DND-41 (cell line): ENCODE measurements around the gene IL1R2.

Experiments used
- ATAC-seq: fragments of 200-7000 bp; cut with Tn5 transposase; 3 replicates; pipeline ENCODE4 v1.9.1; 2021; ENCODE audit warnings: low read depth; ENCODE audit not compliant: insufficient read depth
- DNase-seq: peaks from one replicate; pipeline ENCODE4 v3.0.0-alpha.2; 2020
- H2AFZ ChIP-seq: 2 replicates; pipeline ENCODE4 v1.6.0; 2012; ENCODE audit warnings: low read depth, low read length
- H3K27ac ChIP-seq: 2 replicates; pipeline ENCODE4 v1.5.1; 2012; ENCODE audit warnings: low read length, inconsistent platforms
- H3K27me3 ChIP-seq: fragments of 200-600 bp; sonication (generic); 2 replicates; pipeline ENCODE4 v1.6.0; 2012; ENCODE audit warnings: low read length, mild to moderate bottlenecking, inconsistent platforms; ENCODE audit not compliant: insufficient read depth, poor library complexity
- H3K36me3 ChIP-seq: 2 replicates; pipeline ENCODE4 v1.5.1; 2012; ENCODE audit warnings: low read length, inconsistent platforms; ENCODE audit not compliant: insufficient read depth
- H3K4me1 ChIP-seq: 2 replicates; pipeline ENCODE4 v1.5.1; 2012; ENCODE audit warnings: mild to moderate bottlenecking, low read length; ENCODE audit not compliant: insufficient read depth
- H3K4me2 ChIP-seq: 2 replicates; pipeline ENCODE4 v1.6.0; 2012; ENCODE audit warnings: mild to moderate bottlenecking, moderate library complexity, low read length, inconsistent platforms; ENCODE audit not compliant: insufficient read depth
- H3K4me3 ChIP-seq, 2 experiments: fragments of 200-600 bp in 1 of 2; shearing (Covaris generic) in 1 of 2; 2 replicates each; pipeline ENCODE4 v1.5.1; 2012 to 2016; ENCODE audit warnings: inconsistent platforms in 2 of 2, low read length in 2 of 2, mild to moderate bottlenecking in 2 of 2, low read depth in 1 of 2, moderate library complexity in 1 of 2
- H3K79me2 ChIP-seq: 2 replicates; pipeline ENCODE4 v1.6.0; 2012; ENCODE audit warnings: low read length, inconsistent platforms; ENCODE audit not compliant: insufficient read depth
- H3K9ac ChIP-seq: 2 replicates; pipeline ENCODE4 v1.6.0; 2012; ENCODE audit warnings: low read depth, mild to moderate bottlenecking, inconsistent platforms, low read length, moderate library complexity
- H3K9me3 ChIP-seq: 2 replicates; pipeline ENCODE4 v1.5.1; 2012; ENCODE audit warnings: low read length, moderate library complexity, mild to moderate bottlenecking, inconsistent platforms; ENCODE audit not compliant: insufficient read depth, severe bottlenecking
- H4K20me1 ChIP-seq: 2 replicates; pipeline ENCODE4 v1.6.0; 2012; ENCODE audit warnings: low read length; ENCODE audit not compliant: insufficient read depth
- EZH2 ChIP-seq: IDR thresholded peaks from 3 replicates; pipeline ENCODE4 v1.6.1; 2012; ENCODE audit warnings: borderline replicate concordance, low read depth, mild to moderate bottlenecking, moderate library complexity, low read length, inconsistent platforms; ENCODE audit not compliant: severe bottlenecking
- TF ChIP-seq, protein P1 (sequence below): IDR thresholded peaks from 2 replicates; pipeline ENCODE4 v1.5.1; 2012; ENCODE audit warnings: borderline replicate concordance, low read length, moderate library complexity, mild to moderate bottlenecking; ENCODE audit not compliant: poor library complexity, severe bottlenecking; ENCODE audit errors: extremely low read depth

Gene IL1R2

DNA sequence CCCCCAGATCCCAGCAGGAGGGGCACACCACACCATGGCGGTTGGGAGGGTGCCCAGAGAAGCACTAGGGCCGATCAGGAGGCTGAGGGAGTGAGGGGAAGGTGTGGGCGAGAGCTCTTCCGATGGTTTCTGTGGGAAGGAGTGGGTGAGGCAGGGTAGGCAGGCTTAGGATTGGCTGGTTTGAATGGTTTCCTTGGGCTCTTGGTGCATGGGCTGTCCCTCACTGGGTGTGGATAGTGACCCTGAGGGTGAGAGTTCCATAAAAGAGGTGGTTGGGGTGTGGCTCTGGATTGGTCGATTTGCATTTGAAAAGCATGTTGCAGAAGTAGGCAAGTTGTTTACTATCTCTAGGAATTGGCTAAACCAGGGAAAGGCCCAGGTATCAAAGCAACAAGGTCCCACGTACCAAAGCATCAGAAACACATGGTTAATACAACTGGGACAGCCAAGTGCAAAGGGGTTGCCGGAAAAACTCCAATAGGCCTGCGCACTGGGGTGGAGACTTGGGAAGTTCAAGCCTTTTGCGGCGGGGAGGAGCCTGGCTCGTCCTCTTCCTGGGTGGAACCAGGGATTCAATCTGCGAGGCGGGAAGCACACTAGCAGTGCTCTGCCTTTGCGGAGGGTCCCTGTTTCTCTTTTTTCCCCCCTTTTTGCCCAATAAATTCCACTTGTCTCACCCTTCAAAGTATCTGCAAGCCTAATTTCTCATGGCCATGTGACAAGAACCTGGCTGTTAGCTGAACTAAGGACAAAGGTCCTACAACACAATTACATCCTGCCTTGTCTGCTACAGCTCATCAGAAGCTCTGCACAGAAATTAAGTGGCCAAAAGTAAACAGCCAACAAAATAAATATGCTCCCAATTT, 43.2 kb downstream of the IL1R2 start:
- no peak overlapping the region for H3K4me3 ChIP-seq
- DNase-seq (no peak), ATAC-seq (no peak)
- TF ChIP-seq, protein P1, sequence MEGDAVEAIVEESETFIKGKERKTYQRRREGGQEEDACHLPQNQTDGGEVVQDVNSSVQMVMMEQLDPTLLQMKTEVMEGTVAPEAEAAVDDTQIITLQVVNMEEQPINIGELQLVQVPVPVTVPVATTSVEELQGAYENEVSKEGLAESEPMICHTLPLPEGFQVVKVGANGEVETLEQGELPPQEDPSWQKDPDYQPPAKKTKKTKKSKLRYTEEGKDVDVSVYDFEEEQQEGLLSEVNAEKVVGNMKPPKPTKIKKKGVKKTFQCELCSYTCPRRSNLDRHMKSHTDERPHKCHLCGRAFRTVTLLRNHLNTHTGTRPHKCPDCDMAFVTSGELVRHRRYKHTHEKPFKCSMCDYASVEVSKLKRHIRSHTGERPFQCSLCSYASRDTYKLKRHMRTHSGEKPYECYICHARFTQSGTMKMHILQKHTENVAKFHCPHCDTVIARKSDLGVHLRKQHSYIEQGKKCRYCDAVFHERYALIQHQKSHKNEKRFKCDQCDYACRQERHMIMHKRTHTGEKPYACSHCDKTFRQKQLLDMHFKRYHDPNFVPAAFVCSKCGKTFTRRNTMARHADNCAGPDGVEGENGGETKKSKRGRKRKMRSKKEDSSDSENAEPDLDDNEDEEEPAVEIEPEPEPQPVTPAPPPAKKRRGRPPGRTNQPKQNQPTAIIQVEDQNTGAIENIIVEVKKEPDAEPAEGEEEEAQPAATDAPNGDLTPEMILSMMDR = no peak
- TF ChIP-seq EZH2 = no peak
- no peaks in the 10 kb centered on the region for H3K9me3 ChIP-seq
- H3K27ac ChIP-seq = no peak overlapping the region
- no peaks in the 10 kb centered on the region for H3K36me3 ChIP-seq
- no peaks in the 10 kb centered on the region for H3K79me2 ChIP-seq
- H2AFZ ChIP-seq = no peak overlapping the region
- no peak overlapping the region for H3K9ac ChIP-seq
- H3K4me1 ChIP-seq = peaks cover 8% of the 10 kb centered on the region
- H3K4me2 ChIP-seq = no peak overlapping the region
- H4K20me1 ChIP-seq = no peaks in the 10 kb centered on the region
- H3K27me3 ChIP-seq = peaks cover 2% of the 10 kb centered on the region

- Histone ChIP-seq H4K20me1 (no peaks in the 10 kb centered on the region), H3K27ac (no peak overlapping the region), H3K27me3 (peaks cover 6% of the 10 kb centered on the region), H3K36me3 (no peaks in the 10 kb centered on the region), H3K4me1 (peaks cover 8% of the 10 kb centered on the region), H3K4me3 (no peak overlapping the region), H2AFZ (no peak overlapping the region), H3K9me3 (no peaks in the 10 kb centered on the region), H3K79me2 (no peaks in the 10 kb centered on the region), H3K9ac (no peak overlapping the region), H3K4me2 (no peak overlapping the region)
- TF ChIP-seq, protein P1 = no peak
- no peak for TF ChIP-seq EZH2
- DNase-seq (no peak), ATAC-seq (no peak)
Observed at GRCh38 chr2:102037681-102038080, 45.9 kb downstream of the IL1R2 start.

DNA sequence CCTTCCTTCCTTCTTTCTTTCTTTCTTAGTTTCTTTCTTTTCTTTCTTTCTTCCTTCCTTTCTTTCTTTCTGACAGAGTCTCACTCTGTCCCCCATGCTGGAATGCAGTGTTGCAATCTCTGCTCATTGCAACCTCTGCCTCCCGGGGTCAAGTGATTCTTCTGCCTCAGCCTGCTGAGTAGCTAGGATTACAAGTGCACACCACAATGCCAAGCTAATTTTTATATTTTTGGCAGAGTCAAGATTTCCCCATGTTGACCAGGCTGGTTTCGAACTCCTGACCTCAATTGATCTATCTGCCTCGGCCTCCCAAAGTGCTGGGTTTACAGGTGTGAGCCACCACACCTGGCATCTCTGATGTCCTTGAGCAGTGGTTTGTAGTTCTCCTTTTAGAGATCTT, 48.5 kb downstream of the IL1R2 start:
- Histone ChIP-seq H3K79me2 (no peaks in the 10 kb centered on the region), H3K9me3 (no peaks in the 10 kb centered on the region), H3K4me2 (no peak overlapping the region), H2AFZ (no peak overlapping the region), H3K9ac (no peak overlapping the region), H3K27me3 (peaks cover 16% of the 10 kb centered on the region), H3K36me3 (no peaks in the 10 kb centered on the region), H3K27ac (no peak overlapping the region), H3K4me1 (no peaks in the 10 kb centered on the region), H4K20me1 (no peaks in the 10 kb centered on the region), H3K4me3 (no peak overlapping the region)
- DNase-seq (no peak), ATAC-seq (no peak)
- TF ChIP-seq, protein P1 = no peak
- no peak for TF ChIP-seq EZH2
